Fibroblast of the aortic adventitia (primary cell): ENCODE measurements around the gene HAUS5. TPM values are rescaled to one million over a fixed set of nuclear protein-coding genes. Genes with fewer than 3 reads are reported as not detected.

Experiments used
- DNase-seq: peaks from one replicate; pipeline ENCODE4 v3.0.0-alpha.2; 2010; ENCODE audit warnings: low read depth
- H3K4me3 ChIP-seq: 2 replicates; pipeline ENCODE4 v1.5.1; 2011; ENCODE audit warnings: low read depth, mild to moderate bottlenecking, control low read depth, low read length, moderate library complexity
- CTCF ChIP-seq: IDR thresholded peaks from 2 replicates; pipeline ENCODE4 v1.5.1; 2011; ENCODE audit warnings: mild to moderate bottlenecking, low read length, control low read depth, inconsistent platforms; ENCODE audit not compliant: insufficient read depth
- total RNA-seq: library from RNA; depleted of rRNA; stranded (reverse); fragments of >200 nt; gene quantifications from 2 replicates; pipeline ENCODE4 v1.2.3, GENCODE V29; 2012; ENCODE audit warnings: low replicate concordance

HAUS5 gene
- total RNA-seq, 1 donor: 9.9 TPM

GRCh38 chr19:35629332-35629633 is 16.7 kb downstream of the HAUS5 start:
- DNase-seq: no peak
- peak overlapping the region; percentile 98 for H3K4me3 ChIP-seq
- no peak for TF ChIP-seq CTCF

GRCh38 chr19:35633727-35634440 is 21.3 kb downstream of the HAUS5 start:
- no peak for TF ChIP-seq CTCF
- no peak overlapping the region for H3K4me3 ChIP-seq
- no peak for DNase-seq

GRCh38 chr19:35636651-35637050 is 24.1 kb downstream of the HAUS5 start:
- no peak for DNase-seq
- H3K4me3 ChIP-seq: no peak overlapping the region
- no peak for TF ChIP-seq CTCF

GRCh38 chr19:35637165-35637564 is 24.6 kb downstream of the HAUS5 start:
- no peak for TF ChIP-seq CTCF
- H3K4me3 ChIP-seq: no peak overlapping the region
- DNase-seq: no peak

GRCh38 chr19:35639321-35639639 is 26.7 kb downstream of the HAUS5 start:
- no peak for TF ChIP-seq CTCF
- DNase-seq: no peak
- no peak overlapping the region for H3K4me3 ChIP-seq

GRCh38 chr19:35639863-35640262 is 27.3 kb downstream of the HAUS5 start:
- H3K4me3 ChIP-seq: no peak overlapping the region
- TF ChIP-seq CTCF: no peak
- DNase-seq: no peak

- DNase-seq: peak; percentile 12
- no peak for TF ChIP-seq CTCF
Observed at GRCh38 chr19:35641515-35642151, 29.1 kb downstream of the HAUS5 start, which contains the start of gene ETV2. TSS of gene ETV2 (plus strand) at chr19:35641745. CDS start at chr19:35642461, 716 bp downstream.

More at GRCh38 chr19:35641515-35642151, 29.1 kb downstream of the HAUS5 start, which contains the start of gene ETV2:
- no peak within 1 kb of the TSS for H3K4me3 ChIP-seq
